Activated T-cell treated with anti-CD3 and anti-CD28 coated beads for 48 hours (primary cell): ENCODE results near the gene PRRX2.
"Not testable (repeated sequence)": the region's sequence is repeated elsewhere in the genome, so short reads cannot be mapped to it uniquely, and the experiment has no call there.

Experiments used
- DNase-seq: peaks from one replicate; pipeline ENCODE4 v3.0.0-alpha.2; 2020; ENCODE audit warnings: low read depth

Gene PRRX2

GRCh38 chr9:129735546-129735945 is 70.1 kb downstream of the PRRX2 start:
- no peak for DNase-seq

- no peak for DNase-seq
Observed at GRCh38 chr9:129736334-129736733, 70.9 kb downstream of the PRRX2 start.

DNA sequence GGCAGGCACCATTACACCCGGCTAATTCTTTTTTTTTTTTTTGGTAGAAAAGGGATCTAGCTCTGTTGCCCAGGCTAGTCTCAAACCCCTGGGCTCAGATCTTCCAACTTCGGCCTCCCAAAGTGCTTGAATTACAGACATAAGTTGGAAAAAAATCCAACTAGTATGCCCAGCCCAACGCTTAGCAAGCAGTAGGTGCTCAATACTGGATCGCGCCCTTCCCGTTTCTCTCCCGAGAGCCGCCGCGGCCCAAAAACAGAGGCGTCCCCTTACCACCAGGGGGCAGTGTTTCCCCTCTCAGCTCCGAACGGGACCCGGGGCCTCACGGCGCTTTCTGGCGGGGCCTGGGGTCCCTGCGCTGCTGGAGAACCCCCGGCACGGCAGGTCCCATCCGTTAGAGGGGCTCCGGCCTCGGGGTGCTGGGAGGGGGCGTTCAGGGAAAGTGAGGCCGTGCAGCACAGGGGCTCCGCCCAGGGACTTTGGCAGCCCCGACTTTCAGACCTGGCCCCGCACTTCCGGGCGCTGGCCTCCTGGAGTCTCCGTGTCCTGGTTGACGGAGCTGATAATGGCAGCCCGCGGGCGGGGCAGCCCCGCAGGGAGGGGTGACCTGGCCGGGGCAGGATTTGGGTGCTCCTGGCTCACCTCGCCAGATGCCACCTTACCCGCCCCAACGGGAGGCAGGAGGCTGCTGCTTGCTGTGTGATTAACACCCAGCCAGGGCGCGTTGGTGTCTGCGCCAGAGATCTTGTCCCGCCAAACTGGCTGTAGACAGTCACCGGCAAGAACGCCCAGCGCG is 72.2 kb downstream of the PRRX2 start:
- peak; percentile 79 for DNase-seq

DNA sequence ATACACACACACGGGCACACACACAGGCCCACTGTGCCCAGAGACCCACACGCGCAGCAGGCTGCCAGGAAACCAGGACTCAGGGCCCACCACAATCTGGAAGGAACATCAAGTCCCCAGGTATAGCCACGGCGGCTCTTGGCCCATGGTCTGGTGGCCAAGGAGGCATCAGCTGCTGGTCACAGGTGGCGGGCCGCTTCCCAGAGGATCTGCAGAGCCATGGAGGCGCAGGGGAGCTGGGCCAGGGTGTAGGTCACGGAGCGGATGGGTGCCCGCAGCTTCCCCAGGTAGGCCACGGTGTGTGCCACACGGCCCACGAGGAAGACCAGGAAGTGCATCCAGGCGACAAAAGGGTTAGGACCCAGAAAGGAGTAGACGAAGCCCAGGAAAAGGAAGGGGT is 74.0 kb downstream of the PRRX2 start:
- no peak for DNase-seq

- DNase-seq, result no peak
Observed at GRCh38 chr9:129740174-129740573, 74.7 kb downstream of the PRRX2 start.

DNA sequence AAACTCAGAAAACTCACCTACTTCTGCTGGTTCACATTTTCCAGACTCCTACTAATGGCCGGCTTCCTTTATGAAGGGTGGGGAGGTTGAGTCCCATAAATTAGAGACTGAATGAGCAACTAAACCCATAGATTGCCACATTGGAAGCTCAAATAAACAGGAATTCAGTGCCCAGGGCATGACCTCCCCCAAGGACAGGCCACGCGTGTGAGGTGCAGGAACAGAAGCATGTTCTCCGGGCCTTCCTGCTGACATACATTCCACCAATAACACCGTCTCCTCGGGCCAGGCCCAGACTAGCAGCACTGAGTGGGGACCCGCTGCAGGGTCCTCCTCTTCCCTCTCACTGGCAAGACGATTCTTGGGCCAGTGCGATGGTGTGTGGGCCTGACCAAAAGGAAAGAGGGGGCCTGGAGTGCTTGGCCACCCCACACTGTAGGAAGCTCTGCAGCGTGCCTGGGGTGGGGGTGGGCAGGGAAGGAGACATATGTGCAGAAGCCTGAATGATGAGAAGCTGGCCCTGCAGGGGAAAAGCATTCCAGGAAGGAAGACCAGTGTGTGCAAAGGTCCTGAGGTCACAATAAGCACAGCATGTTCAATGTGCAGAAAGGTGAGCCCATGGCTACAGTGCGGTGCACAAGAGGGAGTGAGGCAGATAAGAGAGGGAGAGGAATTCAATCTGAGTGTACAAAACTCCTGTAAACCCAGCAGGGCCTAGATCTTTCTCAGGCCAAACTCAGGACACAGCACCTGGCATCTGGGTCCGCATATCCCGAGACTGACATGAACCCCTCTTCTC is 75.4 kb downstream of the PRRX2 start:
- DNase-seq, result no peak

DNA sequence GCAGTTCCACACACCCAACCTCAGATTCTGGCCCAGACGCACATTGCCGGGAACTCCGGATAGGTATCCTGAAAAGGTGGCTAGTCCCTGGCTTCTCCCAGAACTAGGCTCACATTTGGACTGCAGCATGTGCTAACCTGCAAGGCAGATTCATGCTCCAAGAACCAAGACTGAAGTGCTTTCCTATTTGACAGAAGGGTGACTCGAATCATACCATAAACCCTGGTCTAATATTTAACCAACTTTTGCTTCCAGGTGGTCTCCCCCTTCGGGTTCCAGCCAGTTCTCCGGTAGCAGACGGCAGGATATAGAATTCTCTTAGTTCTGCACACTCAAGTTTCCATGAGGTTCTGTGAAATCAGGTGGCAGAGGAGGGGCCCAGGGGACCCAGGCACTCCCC is 79.8 kb downstream of the PRRX2 start:
- no peak for DNase-seq

- DNase-seq, result no peak
Observed at GRCh38 chr9:129746092-129746777, 80.8 kb downstream of the PRRX2 start.

- no peak for DNase-seq
Observed at GRCh38 chr9:129748249-129748648, 82.8 kb downstream of the PRRX2 start.

DNA sequence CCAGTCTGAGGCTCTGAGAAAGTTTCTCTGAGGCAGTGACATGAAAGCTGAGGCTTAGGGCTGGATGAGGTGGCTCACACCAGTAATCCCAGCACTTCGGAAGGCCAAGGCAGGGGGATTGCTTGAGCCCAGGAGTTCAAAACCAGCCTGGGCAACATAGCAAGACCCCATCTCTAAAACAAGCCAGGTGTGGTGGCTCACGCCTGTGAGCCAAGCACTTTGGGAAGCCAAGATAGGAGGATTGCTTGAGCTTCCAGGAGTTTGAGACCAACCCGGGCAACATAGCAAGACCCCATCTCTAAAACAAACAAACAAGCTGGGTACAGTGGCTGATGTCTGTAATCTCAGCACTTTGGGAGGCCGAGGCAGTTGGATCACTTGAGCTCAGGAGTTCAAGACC is 83.6 kb downstream of the PRRX2 start:
- not testable (repeated sequence) for DNase-seq

DNA sequence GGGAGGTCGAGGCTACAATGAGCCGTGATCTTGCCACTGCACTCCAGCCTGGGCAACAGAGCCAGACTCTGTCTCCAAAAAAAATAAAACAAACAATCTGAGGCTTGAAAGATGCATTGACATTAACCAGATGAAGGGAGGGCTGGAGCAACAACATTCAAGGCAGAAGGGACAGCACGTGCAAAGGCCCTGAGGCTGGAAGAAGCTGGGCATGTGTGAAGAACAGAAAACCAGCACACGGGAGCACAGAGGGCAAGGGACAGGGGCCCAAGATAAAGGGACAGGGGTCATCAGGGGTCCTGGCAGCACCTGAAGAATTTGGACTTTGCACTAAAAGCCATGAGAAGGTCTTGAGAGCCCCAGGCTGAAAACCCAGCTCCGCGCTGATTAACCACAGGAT is 84.1 kb downstream of the PRRX2 start:
- DNase-seq, result no peak

DNA sequence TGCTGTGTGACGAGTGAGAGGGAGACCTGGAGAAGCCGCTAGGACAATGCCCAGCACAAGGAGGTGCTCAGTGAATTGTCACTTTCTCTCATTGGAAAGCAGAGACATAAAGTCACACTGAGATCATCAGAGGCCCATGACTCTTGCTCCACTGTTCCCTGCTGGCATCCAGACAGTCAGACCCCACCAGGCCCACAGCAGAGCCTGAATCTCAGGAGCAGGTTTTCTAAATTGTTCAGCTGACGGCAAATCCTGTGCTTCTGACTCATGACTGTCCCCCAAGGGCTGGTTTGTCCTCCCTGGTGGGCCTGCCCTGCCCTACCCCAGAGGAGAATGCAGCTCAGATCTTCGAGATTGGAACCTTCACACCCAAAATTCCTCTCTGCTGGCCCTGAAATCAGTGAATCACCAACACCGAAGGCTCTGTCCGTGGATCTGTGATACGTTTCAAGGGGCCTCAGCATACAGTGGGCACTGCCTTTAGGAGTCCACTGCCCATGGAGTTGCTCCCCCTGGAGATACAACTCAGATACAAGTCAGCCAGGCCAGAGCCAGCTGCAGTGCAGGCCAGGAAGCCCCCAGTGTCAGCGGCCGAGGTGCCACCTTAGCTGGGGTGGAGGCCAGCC is 84.7 kb downstream of the PRRX2 start:
- no peak for DNase-seq

GRCh38 chr9:129751841-129752801 is 86.7 kb downstream of the PRRX2 start:
- no peak for DNase-seq

- DNase-seq, result peak; percentile 35
Observed at GRCh38 chr9:129752900-129753729, 87.7 kb downstream of the PRRX2 start, which contains the start of gene PTGES. Gene PTGES, minus strand, starts transcription at chr9:129753042. Its CDS starts 30 bp downstream, at chr9:129753012.

DNA sequence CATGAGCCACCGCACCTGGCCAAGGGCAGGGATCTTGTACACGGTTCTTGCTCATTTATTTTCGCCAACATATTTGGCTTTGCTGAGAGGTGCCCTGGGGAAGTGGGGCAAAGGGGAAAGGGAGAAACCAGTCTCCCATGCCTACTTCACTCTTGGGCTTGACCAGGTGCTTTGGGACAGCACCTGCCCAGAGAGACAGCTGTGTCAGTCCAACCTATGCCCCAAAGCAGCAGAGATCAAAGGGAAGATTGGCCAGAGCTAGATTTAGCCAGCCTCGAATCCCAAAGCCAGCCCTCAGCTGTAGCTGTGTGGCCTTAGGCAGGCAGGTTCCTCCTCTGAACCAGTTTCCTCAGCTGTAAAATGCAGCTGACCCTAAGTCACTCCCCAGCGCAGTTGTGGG is 89.7 kb downstream of the PRRX2 start:
- no peak for DNase-seq

GRCh38 chr9:129756191-129756590 is 90.7 kb downstream of the PRRX2 start:
- no peak for DNase-seq

DNA sequence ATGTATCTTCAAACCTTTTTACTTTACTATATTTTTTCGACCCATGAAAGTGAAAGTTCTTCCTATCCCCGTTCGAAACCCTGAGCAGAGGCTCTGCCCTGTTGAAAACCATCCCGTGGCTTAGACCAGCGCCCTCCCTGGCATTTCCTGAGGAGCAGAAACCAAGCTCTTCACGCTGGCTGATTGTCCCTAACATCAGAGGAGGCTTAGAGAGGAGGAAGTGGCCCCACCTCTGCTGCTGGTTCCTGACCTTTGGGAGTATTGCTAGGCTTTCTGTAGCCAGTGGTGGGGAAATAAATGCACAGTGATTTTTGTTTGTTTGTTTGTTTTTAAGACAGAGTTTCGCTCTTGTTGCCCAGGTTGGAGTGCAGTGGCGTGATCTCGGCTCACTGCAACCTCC is 91.6 kb downstream of the PRRX2 start:
- no peak for DNase-seq

DNA sequence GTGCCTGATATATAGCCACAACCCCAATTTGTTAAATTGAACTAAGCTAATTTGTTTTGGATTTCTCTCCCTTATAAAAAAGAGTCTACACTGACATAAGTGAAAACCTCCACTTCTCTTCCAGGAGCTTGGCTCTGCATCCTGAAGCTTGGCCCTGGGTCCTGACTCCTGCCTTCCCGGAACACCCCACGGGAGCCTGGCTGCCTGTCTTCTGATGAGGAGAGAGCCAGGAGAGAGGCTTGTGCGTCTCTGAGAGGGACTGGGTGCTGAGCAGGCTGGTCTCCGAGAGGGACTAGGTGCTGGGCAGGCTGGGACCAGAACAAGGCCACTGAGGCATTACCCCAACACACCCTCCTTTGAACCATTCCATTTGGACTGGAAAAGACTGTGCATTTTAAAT is 93.9 kb downstream of the PRRX2 start:
- DNase-seq, result no peak

DNA sequence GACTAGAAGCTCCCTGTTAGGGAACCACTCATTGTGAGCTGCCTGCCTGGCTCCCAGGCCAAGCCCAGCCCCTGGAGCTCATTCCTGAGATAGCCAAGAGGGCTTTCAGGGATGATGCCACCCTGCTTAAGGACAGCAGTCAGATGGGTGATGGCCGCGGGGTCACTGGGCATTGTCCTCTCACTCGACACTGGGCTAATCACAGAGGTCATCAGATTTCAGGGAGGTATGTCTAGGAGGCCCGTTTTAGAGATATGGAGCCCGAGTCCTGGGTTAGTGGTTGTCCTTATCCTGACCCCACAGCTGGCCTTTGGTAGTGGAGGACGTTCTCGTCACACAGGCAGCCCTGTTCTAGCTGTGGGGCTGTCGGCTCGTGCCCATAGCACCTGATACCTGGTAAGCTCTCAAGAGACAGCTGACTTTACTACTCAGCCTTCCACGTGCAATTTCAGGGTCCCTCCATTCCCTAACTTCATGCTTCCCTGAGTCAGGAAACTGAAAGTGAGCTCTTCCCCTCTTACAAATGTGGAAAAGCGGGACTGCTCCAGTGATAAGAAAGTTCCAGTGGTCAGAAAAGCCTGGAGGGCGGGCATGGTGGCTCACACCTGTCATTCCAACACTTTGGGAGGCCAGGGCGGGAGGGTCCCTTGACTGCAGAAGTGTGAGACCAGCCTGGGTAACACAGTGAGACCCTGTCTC is 94.5 kb downstream of the PRRX2 start:
- DNase-seq, result no peak

DNA sequence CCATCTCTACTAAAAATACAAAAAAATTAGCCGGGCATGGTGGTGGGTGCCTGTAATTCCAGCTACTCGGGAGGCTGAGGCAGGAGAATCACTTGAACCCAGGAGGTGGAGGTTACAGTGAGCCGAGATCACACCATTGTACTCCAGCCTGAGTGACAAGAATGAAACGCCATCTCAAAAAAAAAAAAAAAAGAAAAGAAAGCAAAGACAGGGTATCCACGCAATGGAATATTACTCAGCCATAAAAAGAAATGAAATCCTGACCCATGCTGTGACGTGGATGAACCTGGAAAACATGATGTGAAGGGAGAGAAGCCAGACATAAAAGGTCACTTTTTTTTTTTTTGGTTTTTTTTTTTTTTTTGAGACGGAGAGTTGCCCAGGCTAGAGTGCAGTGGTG is 95.3 kb downstream of the PRRX2 start:
- DNase-seq, result not testable (repeated sequence)
